ENCODE measurements around the gene CRYGC. TPM values are rescaled to one million over a fixed set of nuclear protein-coding genes. Genes with fewer than 3 reads are reported as not detected.

CRYGC gene
- polyA plus RNA-seq (2012; ENCODE audit: insufficient read depth, insufficient read length), result not detected

GRCh38 chr2:208129744-208130711 is at the start of gene CRYGC:
Gene CRYGC, minus strand, starts transcription at chr2:208129828. Its CDS starts 36 bp downstream, at chr2:208129792.
- no peak within 1 kb of the TSS for H3K4me3 ChIP-seq (ENCODE audit: low read length)
- DNase-seq (ENCODE audit: low read depth, low spot score), result no peak

- DNase-seq (ENCODE audit: low read depth, low spot score), result no peak
- H3K4me3 ChIP-seq (ENCODE audit: low read length), result no peak overlapping the region
Observed at GRCh38 chr2:208179028-208179609, 49.5 kb upstream of the CRYGC start.

GRCh38 chr2:208175840-208176153 is 46.2 kb upstream of the CRYGC start:
- no peak overlapping the region for H3K4me3 ChIP-seq (ENCODE audit: low read length)
- no peak for DNase-seq (ENCODE audit: low read depth, low spot score)

GRCh38 chr2:208175069-208175839 is 45.6 kb upstream of the CRYGC start:
- peak; percentile 69 for DNase-seq (ENCODE audit: low read depth, low spot score)
- no peak overlapping the region for H3K4me3 ChIP-seq (ENCODE audit: low read length)

- no peak overlapping the region for H3K4me3 ChIP-seq (ENCODE audit: low read length)
Observed at GRCh38 chr2:208174144-208174543, 44.5 kb upstream of the CRYGC start.

GRCh38 chr2:208172125-208172524 is 42.5 kb upstream of the CRYGC start:
- no peak for DNase-seq (ENCODE audit: low read depth, low spot score)
- H3K4me3 ChIP-seq (ENCODE audit: low read length), result no peak overlapping the region

More at GRCh38 chr2:208174144-208174543, 44.5 kb upstream of the CRYGC start:
- DNase-seq (ENCODE audit: low read depth, low spot score), result no peak

GRCh38 chr2:208164951-208165755 is 35.5 kb upstream of the CRYGC start:
- no peak overlapping the region for H3K4me3 ChIP-seq (ENCODE audit: low read length)
- DNase-seq (ENCODE audit: low read depth, low spot score), result no peak

- no peak for DNase-seq (ENCODE audit: low read depth, low spot score)
- H3K4me3 ChIP-seq (ENCODE audit: low read length), result no peak within 1 kb of the TSS
Observed at GRCh38 chr2:208163489-208163888, 33.9 kb upstream of the CRYGC start, which contains the start of gene CRYGA. Gene CRYGA, minus strand, starts transcription at chr2:208163589. Its CDS starts 33 bp downstream, at chr2:208163556.

GRCh38 chr2:208156439-208156838 is 26.8 kb upstream of the CRYGC start:
- no peak for DNase-seq (ENCODE audit: low read depth, low spot score)
- H3K4me3 ChIP-seq (ENCODE audit: low read length), result no peak overlapping the region

GRCh38 chr2:208153156-208153555 is 23.5 kb upstream of the CRYGC start:
- no peak for DNase-seq (ENCODE audit: low read depth, low spot score)
- no peak overlapping the region for H3K4me3 ChIP-seq (ENCODE audit: low read length)

GRCh38 chr2:208150956-208151355 is 21.3 kb upstream of the CRYGC start:
- no peak overlapping the region for H3K4me3 ChIP-seq (ENCODE audit: low read length)
- DNase-seq (ENCODE audit: low read depth, low spot score), result no peak

- no peak overlapping the region for H3K4me3 ChIP-seq (ENCODE audit: low read length)
- DNase-seq (ENCODE audit: low read depth, low spot score), result no peak
Observed at GRCh38 chr2:208150094-208150493, 20.5 kb upstream of the CRYGC start.

GRCh38 chr2:208148803-208149202 is 19.2 kb upstream of the CRYGC start:
- no peak for DNase-seq (ENCODE audit: low read depth, low spot score)
- H3K4me3 ChIP-seq (ENCODE audit: low read length), result no peak overlapping the region

GRCh38 chr2:208147759-208148158 is 18.1 kb upstream of the CRYGC start:
- DNase-seq (ENCODE audit: low read depth, low spot score), result no peak
- no peak overlapping the region for H3K4me3 ChIP-seq (ENCODE audit: low read length)

GRCh38 chr2:208147008-208147407 is 17.4 kb upstream of the CRYGC start:
- no peak overlapping the region for H3K4me3 ChIP-seq (ENCODE audit: low read length)
- no peak for DNase-seq (ENCODE audit: low read depth, low spot score)

GRCh38 chr2:208146006-208146405 is 16.4 kb upstream of the CRYGC start, which contains the start of gene CRYGB:
Gene CRYGB, minus strand, starts transcription at chr2:208146158. Its CDS starts 38 bp downstream, at chr2:208146120.
- DNase-seq (ENCODE audit: low read depth, low spot score), result no peak
- H3K4me3 ChIP-seq (ENCODE audit: low read length), result no peak within 1 kb of the TSS

- no peak overlapping the region for H3K4me3 ChIP-seq (ENCODE audit: low read length)
- DNase-seq (ENCODE audit: low read depth, low spot score), result no peak
Observed at GRCh38 chr2:208142925-208143799, 13.5 kb upstream of the CRYGC start.
